Inferior parietal cortex (tissue), 1 donor: ENCODE data around the gene MAP6.

Experiments used
- DNase-seq: peaks from one replicate; pipeline ENCODE4 v3.0.0-alpha.2; 2016; ENCODE audit errors: extremely low spot score

Gene MAP6

GRCh38 chr11:75553182-75553581 is 115.7 kb downstream of the MAP6 start:
- DNase-seq, result no peak

DNA sequence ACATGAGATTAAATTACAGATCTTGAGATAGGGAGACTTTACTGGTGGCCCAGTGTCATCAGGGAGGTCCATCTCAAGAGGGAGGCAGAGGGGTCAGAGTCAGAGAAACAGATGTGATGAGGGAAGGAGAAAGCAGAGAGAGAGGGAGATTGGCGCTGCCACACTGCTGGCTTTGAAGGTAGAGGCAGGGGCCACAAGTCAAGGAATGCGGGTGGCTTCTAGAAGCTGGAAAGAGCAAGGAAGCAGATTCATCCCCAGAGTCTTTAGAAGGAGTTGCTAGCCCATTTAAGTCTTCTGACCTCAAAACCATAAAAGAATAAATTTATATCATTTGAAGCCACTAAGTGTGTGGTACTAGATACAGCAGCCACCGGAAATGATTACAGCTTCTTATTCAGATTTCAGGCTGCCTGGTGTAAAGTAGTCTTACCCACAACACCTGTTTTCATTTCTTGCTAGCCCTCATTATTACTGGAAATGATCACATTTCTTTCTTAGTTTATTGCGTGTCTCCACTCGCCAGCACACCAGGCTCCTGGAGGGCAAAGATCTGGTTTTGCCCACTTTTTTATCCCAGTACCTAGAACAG is 119.4 kb downstream of the MAP6 start:
- no peak for DNase-seq

GRCh38 chr11:75548595-75549272 is 120.1 kb downstream of the MAP6 start:
- DNase-seq, result no peak

GRCh38 chr11:75547617-75548058 is 121.2 kb downstream of the MAP6 start:
- DNase-seq, result peak; percentile 82

DNA sequence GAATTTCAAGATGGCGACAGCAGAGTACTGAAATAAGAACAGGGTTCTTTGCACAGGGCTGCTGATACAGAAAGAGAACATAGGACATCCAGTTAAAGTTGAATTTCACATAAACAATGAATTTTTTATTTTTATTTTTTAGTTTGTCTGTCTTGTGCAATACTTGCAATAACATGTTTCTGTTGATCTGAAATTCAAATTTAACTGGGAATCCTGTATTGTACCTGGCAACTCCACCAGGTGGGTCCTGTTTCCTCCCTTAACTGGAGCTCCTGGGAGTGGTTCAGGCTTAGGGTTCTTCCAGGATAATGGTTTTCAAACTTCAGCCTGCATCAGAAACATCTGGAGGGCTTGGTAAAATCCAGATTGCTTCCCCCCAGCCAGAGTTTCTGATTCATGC is 121.7 kb downstream of the MAP6 start:
- no peak for DNase-seq

- DNase-seq, result no peak
Measured at GRCh38 chr11:75543806-75544205, 125.0 kb downstream of the MAP6 start.

DNA sequence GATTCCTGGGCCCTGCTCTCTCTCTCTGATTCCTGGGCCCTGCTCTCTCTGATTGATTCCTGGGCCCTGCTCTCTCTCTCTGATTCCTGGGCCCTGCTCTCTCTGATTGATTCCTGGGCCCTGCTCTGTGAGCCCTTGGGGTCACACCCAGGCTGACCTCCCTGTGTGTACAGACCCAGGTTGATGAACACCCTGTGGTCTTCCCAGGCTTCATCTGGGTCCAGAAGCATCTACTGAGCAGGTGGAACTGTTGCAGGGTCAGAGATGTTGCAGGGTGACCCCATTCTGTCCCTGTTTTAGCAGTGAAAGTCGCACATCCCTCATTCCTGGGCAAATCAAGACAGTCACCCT is 126.8 kb downstream of the MAP6 start:
- DNase-seq, result no peak

- DNase-seq, result no peak
Measured at GRCh38 chr11:75541193-75542087, 127.4 kb downstream of the MAP6 start.

- DNase-seq, result no peak
Measured at GRCh38 chr11:75539459-75540334, 129.1 kb downstream of the MAP6 start.

DNA sequence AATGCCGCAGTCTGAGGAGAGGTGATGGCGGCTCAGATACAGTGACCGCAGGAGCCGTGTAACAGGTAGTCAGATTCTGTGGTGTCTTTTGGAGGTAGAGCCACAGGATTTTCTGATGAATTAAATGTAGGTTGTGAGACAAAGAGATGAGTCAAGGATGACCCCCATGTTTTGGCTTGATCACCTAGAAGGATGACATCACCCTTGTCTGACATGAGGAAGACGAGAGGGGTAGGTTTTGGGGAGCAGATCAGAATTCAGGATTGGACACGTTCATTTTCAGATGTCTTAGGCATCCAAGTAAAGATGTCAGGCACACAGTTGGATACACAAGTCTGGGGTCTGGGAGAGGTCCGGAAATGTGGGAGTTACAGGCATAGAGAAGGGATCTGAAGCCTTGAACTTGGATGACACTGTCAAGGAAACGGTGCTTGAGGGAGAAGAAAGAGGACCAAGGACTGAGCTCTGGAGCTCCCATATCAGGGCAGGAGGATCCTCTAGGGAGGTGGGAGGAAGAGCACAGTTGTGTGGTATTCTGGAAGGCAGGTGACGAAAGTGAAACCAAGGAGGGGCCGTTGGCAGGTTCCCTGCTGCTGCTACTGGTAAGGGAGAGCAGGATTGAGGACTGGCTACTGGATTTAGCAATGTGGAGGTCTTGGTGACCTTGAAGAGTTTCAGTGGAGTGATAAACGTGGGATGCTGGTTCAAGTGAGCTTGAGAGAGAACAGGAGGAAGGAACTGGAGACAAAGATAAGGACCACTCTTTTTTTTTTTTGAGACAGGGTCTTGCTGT is 130.5 kb downstream of the MAP6 start:
- DNase-seq, result no peak

- no peak for DNase-seq
Measured at GRCh38 chr11:75537740-75538139, 131.1 kb downstream of the MAP6 start.
